Inflammatory macrophage treated with lipopolysaccharide for 4 hours (primary cell): ENCODE results near the gene PTGER4.
A peak's percentile ranks its signal among the peaks of the same experiment; 100 is the strongest.
"Not testable (repeated sequence)": the region's sequence is repeated elsewhere in the genome, so short reads cannot be mapped to it uniquely, and the experiment has no call there.

Source experiments
- DNase-seq: peaks from one replicate; pipeline ENCODE4 v3.0.0-alpha.2; 2020

PTGER4 gene

DNA sequence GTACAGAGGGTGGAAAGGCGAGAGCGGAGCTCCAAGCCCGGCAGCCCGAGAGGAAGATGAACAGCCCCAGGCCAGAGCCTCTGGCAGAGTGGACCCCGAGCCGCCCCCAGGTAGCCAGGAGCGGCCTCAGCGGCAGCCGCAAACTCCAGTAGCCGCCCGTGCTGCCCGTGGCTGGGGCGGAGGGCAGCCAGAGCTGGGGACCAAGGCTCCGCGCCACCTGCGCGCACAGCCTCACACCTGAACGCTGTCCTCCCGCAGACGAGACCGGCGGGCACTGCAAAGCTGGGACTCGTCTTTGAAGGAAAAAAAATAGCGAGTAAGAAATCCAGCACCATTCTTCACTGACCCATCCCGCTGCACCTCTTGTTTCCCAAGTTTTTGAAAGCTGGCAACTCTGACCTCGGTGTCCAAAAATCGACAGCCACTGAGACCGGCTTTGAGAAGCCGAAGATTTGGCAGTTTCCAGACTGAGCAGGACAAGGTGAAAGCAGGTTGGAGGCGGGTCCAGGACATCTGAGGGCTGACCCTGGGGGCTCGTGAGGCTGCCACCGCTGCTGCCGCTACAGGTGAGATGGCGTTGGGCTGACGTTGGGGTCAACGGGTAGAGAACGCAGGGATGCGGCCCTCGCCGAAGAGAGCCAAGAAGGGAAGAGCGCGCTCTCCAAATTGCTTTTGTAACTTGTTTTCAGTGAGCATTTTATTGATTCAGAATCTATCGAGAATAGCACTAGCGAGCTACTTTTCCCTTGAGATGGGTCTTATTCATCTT lies at the start of gene PTGER4:
PTGER4 (plus strand) TSS at position 3 of the 769 bp plus-strand sequence. CDS start 1,079 bp downstream, outside the sequence.
- DNase-seq: no peak

DNA sequence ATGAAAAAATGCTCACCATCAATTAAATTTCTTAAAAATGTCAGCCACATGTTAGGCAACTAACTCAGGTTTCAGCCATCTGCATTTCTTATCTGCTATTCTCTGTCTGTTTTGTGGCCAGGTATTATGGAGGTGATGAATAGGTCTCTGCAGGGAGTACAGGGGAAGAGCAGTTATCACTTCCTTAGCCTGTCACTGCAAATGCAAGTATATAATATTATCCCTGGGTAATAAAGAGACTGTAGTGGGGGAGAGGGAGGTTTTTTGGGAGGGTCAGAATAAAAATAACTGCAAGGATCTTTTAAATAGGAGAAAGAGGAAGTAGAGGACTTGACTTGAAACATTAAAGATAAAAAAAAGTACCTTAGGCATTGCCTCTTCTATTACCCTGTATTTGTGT lies 49.6 kb upstream of the PTGER4 start:
- no peak for DNase-seq

DNA sequence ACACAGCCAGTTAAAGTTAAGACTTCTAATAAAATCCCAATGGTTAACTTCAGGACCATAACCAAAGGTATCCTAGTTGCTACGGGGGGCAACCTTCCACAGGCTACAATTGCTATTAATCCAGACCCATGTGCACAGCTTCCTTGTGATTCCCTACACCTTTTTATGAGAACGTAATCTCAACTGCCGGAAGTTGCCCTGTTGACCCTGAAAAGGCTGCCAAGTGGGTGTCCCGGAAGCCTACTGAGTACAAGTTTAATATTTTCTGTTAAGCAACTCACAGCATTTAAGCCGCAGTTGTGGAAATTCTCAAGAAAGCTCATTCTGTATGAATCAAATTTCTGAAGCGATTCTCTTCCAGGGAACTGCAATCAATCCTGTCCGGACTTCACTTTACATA lies 48.5 kb upstream of the PTGER4 start:
- no peak for DNase-seq

DNA sequence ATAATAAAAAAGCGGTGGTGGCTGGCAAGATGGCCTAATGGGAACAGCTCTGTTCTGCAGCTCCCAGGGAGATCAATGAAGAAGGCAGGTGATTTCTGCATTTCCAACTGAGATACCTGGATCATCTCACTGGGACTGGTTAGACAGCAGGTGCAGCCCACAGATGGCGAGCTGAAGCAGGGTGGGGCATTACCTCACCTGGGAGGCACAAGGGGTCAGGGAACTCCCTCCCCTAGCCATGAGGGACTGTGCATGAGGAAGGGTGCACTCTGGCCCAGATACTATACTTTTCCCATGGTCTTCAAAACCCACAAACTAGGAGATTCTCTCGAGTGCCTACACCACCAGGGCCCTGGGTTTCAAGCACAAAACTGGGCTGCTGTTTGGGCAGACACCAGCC lies 45.6 kb upstream of the PTGER4 start:
- DNase-seq: no peak

DNA sequence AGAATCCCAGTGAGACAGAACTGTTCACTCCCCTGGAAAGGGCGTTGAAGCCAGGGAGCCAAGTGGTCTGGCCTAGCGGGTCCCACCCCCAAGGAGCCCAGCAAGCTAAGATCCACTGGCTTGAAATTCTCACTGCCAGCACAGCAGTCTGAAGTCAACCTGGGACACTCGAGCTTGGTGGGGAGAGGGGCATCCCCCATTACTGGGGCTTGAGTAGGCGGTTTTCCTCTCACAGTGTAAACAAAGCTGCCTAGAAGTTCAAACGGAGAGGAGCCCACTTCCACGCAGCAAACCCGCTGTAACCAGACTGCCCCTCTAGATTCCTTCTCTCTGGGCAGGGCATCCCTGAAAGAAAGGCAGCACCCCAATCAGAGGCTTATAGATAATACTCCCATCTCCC lies 45.1 kb upstream of the PTGER4 start:
- DNase-seq: no peak

DNA sequence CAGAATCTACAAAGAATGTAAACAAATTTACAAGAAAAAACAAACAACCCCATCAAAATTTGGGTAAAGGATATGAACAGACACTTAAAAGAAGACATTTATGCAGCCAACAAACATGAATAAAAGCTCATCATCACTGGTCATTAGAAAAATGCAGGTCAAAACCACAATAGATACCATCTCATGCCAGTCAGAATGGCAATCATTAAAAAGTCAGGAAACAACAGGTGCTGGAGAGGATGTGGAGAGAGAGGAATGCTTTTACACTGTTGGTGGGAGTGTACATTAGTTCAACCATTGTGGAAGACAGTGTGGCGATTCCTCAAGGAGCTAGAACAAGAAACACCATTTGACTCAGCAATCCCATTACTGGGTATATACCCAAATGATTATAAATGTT lies 40.2 kb upstream of the PTGER4 start:
- not testable (repeated sequence) for DNase-seq

DNA sequence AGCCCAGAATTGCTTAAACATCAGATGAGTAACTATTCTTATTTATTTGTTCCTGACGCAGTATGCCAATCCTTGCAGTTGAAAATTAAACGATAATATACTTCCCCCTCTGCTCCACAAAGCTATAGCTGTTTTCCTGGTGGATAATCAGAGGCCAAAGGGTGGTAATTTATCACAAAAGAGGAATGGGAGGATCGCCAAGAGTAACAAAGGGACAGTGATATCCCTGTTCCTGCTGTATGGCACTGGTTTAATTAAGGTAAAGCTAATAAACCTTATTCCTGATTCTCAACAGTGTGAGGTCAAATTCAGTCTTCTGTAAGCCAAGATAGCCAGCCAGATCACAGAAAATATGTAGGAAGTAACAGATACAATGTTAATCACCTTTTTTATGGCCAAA lies 33.4 kb upstream of the PTGER4 start:
- no peak for DNase-seq

DNA sequence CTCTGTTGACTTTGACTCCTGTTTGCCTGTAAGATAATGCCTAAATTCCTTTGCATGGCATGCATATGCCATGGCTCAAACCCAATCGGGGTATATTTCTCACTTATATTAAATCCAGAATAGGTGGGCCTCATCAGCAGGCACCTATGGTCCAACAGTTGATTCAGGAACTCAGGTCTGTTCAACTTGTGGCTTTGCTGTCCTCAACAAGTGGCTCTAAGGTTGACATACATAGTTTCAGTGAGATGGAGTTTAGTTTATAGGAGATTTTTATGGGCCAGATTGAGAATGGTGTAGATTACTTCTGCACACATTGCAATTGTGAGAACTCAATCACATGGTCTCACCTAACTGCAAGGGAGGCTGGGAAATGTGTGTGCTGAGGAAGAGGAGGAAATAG lies 31.6 kb upstream of the PTGER4 start:
- no peak for DNase-seq

DNA sequence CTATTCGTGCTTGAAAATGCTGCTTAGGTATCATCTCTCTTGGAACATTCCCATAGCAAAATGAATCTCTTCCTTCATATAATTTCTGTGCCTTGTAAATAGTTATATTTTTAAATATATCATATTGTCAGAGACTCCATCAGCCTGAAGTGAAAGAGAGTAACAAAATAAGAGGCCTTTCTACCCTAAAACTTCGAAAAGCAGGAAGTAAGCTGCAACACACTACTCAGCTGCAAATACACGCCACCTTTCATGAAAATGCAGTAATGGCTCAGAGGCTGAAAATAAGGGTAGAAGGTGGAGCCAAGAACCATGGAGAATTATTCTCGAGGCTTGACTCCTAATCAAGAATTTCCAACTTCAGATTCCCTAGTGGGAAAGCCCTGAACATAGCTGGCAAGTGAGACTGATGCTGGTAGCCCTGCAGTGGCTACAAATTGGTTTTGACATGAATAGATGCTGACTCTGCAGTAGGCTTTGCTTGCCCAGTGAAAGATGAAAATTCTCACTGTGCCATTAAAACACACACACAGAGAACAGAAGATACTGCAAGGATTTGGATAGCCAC lies 30.2 kb upstream of the PTGER4 start:
- DNase-seq: no peak

DNA sequence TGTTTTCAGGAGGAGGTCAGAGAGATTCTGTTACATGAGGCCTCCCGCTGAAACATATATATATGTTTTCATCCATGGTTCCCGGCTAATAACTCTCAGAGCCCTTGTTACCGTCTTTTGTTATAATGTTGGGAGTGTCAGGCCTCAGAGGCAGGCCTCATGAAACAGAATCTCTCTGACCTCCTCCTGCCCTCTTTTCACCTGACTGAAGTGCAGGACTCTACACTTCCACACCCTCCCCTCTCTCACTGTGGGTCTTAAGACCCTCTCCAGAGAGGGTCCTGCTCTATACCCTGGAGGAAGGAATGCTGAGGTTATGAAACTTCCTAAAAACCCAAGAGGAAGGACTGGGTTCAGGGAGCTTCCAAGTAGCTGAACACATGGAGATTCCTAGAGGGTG lies 28.5 kb upstream of the PTGER4 start:
- no peak for DNase-seq

DNA sequence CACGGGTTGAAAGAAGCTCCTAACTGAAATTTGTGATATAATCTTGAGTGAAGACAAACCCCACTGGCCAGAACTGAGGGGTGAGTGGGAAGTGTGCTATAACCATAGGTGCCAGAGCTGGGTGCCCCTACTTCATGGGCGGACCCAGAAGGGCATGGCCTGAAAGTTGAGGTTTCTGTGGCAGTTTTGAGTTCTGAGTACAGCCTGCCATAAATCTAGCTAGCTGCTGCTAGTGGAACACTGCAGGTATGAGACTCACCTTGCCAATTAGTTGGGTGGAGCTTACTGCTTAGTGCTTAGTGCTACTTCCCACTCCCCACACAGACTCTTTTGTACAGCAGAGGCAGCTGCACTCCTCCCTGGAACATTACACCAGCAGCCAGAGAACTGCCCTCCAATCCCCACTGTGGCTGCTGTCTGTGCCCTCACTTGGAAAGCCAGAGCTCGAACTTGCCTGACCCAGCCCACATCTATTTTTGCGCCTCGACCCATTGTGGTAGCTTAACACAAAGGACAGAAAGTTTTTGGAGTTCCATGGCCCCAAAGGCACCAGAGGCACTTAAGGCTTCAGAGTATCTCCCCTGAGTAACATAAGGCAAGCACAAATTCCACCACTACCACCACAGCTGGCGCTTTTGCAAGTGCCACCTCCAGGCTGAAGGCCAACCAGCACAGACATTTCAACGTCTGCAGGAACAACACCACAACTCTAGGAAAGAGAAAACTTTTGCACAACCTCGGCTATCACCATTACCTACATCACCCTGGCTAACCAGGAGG lies 27.1 kb upstream of the PTGER4 start:
- DNase-seq: no peak

DNA sequence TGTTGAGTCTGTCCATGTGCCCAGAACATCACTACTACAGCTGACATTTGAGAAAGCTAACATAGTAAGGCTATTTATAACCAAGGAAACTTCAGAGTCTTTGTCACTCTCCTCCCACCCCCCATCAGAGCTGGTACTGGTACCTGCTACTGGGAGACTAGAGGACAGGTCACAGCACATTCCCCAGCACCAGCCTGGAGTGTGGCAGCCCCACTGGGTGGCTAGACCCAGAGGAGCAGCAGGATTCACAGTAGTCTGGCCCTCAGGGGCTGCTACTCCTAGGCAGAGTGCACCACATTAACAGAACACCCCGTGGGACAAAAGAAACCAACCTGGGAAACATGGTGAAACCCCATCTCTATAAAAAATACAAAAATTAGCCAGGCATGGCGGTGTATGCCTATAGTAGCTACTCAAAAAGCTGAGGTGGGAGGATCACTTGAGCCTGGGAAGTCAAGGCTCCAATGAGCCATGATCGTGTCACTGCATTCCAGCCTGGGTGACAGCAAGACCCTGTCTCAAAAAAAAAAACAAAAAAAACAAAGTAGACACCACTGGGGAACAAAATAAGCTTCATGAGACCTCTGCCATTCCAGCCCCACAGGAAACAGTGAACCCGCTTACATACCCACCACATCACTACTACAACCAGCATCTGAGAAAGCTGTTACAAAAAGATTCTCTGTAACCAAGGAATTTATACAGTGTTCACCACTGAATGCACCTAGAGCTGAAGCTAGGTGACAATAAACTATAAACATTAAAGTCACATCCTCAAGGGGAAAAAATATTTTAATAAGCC lies 26.3 kb upstream of the PTGER4 start:
- DNase-seq: no peak

DNA sequence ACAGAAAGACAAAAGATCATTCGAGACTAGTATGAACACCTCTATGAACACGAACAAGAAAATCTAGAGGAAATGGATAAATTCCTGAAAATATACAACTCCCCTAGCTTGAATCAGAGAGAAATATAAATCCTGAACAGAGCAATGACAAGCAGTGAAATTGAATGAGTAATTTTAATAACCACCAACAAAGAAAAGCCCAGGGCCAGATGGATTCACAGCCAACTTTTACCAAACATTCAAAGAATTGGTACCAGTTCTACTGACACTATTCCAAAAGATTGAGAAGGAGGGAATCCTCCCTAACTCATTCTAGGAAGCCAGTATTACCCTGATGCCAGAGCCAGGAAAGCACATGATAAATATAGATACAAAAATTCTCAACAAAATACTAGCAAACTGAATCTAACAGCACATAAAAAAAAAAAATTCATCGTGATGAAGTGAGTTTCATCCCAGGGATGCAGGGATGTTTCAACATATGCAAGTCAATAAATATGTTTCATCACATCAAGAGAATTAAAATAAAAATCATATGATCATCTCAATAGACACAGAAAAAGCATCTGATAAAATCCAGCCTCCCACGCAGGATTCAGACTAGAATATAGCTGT lies 25.2 kb upstream of the PTGER4 start:
- DNase-seq: no peak

DNA sequence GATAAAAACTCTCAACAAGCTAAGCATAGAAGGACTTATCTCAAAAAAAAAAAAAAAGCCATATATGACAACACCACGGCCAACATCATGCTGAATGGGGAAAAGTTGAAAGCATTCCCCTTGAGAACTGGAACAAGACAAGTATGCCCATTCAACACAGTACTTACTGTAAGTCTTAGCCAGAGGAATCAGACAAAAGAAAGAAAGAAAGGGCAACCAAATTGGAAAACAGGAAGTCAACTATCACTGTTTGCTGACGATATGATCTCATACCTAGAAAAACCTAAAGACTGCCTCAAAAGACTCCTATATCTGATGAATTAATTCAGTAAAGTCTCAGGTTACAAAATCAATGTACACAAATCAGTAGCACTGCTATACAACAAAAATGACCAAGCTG lies 24.6 kb upstream of the PTGER4 start:
- peak; percentile 62 for DNase-seq

DNA sequence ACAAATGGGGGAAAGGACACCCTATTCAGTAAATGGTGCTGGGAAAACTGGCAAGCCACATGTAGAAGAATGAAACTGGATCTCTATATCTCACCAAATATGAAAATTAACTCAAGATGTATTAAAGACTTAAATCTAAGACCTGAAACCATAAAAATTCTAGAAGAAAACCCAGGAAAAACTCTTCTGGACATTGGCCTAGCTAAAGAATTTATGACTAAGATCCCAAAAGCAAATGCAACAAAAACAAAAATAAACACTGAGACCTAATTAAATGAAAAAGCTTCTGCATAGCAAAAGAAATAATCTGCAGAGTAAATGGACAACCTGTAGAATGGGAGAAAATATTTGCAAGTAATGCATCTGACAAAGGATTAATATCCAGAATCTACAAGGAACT lies 23.6 kb upstream of the PTGER4 start:
- DNase-seq: not testable (repeated sequence)

DNA sequence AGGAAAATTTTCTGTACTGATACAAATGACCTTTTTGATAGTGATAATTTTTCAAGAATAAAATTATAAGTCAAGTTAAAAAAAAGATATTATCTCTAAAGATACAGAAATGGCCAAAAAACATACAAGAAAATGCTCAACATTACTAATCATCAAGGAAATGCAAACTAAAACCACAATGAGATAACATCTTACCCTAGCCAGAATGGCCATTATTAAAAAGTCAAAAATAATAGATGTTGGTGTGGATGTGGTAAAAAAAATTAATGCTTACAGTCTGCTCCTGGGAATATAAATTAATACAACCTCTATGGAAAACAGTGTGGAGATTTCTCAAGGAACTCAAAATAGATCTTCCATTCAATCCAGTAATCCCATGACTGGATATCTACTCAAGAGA lies 22.9 kb upstream of the PTGER4 start:
- DNase-seq: no peak

DNA sequence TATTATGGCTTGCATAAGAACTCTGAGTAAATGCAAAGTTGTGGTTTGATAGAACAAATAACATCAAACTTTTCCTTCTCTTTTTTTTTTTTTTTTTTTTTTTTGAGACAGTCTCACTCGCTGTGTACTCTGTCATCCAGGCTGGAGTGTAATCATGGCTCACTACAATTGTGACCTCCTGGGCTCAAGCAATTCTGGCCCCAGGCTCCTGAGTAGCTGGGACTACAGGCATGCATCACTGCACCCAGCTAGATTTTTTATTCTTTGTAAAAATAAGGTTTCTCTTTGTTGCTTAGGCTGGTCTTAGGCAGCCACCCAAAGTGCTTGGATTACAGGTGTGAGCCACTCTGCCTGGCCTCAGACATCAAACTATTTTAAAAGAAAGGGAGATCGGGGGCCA lies 19.0 kb upstream of the PTGER4 start:
- DNase-seq: peak; percentile 42

DNA sequence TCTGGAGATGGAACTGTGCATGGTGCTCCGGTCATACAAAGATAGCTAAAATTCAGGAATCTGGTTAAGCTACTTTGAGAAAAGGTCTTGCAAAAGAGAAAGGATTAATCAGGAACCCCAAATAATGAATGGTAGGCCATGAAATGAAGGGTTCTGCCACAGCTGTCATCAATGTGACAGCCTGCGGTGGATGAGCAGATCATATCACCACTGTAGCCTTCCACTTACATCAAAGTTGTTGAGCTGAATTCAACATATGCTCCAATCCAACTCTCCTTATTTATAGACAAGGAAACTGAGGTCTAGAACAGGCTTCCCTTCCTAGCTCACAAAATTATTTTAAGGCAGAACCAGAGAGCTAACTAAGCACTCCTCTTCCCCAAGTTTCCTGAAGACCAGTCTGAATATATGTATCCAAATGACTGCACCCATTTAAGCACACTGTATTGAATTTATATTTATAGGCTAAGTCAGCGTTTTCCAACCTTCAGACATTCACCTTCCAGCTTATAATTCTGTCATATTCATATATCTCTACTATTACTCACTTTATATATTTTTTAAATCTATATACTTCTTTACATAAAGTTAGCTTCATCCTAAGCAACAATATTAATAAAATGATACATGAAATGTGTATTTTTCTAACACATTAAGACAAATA lies 13.9 kb upstream of the PTGER4 start:
- DNase-seq: no peak

DNA sequence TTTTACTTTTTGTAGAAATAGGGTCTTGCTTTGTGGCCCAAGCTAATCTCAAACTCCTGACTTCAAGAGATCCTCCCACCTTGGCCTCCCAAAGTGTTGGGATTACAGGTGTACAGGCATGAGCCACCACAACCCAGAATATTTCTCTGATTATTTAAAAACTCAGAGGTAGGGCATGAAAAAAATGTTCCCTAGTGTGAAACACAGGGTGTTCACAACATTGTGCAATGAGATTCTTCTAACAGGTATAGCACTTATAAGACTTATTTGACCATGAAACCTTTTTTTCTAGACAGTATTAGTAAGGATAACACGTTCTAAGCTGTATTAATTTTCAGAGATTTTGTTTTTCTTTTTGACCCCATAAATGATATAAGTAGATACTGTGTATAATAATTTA lies 13.1 kb upstream of the PTGER4 start:
- DNase-seq: no peak

DNA sequence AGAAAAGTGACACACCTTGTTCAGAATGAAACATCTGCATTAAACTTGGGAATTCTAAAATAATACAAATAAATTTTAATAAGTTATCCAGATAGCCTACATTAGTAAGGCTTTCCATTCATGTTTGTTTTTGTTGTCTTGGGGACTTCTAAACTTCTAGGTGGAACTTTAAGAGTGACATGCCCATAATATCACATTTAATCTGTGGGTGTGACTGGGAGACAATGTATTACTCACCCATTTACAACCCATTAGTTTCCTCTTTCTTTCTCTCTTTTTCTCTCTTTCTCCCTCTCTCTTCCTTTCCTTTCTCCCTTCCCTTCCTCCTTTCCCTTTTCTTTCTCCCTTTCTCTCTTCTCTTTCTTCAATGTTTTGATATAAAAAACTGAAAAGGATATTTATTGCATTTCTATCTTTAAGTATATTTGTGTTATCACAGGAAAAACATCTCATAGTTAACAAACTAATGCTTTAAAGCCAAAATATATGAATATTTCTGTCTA lies 12.5 kb upstream of the PTGER4 start:
- peak; percentile 63 for DNase-seq

DNA sequence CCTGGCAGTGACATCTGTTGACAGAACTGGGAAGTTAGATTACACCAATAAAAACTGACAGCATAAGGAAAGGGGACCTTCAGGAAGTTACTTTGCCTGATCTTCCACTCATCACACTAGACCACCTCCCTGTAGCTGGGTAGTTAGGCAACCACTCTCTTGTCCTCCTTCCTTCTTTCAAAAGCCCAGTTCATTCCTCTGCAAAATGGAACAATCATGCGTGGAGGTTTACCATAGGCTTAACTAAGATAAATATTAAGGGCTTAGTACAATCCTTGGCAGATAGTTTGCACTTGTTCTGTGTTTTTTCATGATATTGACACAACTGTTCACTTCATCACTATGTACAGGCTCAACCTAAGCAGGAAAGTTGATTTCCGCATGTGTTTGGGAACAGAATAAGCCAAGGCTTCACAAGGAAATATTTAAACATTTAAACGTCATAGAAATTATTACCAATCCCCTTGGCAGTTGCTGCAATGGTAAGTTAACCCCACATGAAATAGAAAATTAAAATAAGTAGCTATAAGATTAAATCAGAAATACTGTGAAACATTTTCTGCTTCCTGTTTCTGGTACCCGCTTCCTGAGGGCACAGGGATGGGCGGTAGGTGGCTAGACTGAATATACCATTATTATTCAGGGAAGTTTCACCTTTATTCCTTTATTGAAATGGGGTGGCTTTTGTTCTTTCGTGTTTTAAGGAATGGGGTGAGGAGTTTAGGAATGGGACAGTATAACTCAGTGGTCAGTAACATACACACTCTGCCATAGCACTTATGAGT lies 9.9 kb upstream of the PTGER4 start:
- DNase-seq: peak; percentile 48
